ENCODE measurements around the gene CNGB1. TPM values are rescaled to one million over a fixed set of nuclear protein-coding genes. Genes with fewer than 3 reads are reported as not detected.

The CNGB1 gene
- total and polyA plus RNA-seq, 4 donors, result under 0.01 TPM; not detected in 2

- TF ChIP-seq YY1 (IDR thresholded peaks at IDR 0.05) (no peak), RXRA (IDR thresholded peaks at IDR 0.05) (no peak)
- WGBS, result 98% methylated on average over 1 of the region's 1 CpG
- no peaks in the 10 kb centered on the region for H3K36me3 ChIP-seq (ENCODE audit: control insufficient read depth in 4 of 4, insufficient read depth in 3 of 4, low read depth in 1 of 4, low read length in 3 of 4)
- H3K9me3 ChIP-seq (ENCODE audit: control insufficient read depth in 4 of 4, low read length in 3 of 4), result no peaks in the 10 kb centered on the region
- H3K4me1 ChIP-seq (ENCODE audit: control insufficient read depth in 4 of 4, insufficient read depth in 4 of 4, low read length in 3 of 4), result no peaks in the 10 kb centered on the region
- no peaks in the 10 kb centered on the region for H3K27me3 ChIP-seq (ENCODE audit: control insufficient read depth in 4 of 4, insufficient read depth in 4 of 4, low read length in 3 of 4)
- H3K27ac ChIP-seq (ENCODE audit: low read depth in 1 of 2, low read length in 2 of 2), result no peak overlapping the region
- H3K4me3 ChIP-seq (ENCODE audit: low read depth in 1 of 3, low read length in 3 of 3), result no peak overlapping the region
- H3K9ac ChIP-seq (ENCODE audit: low read depth in 1 of 2, low read length in 2 of 2), result no peak overlapping the region
- DNase-seq (ENCODE audit: low spot score), result no peak
These were observed 17.1 kb downstream of the CNGB1 start for GRCh38 chr16:57953857-57954256.

- no peak for DNase-seq (ENCODE audit: low spot score)
- H3K9me3 ChIP-seq (ENCODE audit: control insufficient read depth in 4 of 4, low read length in 3 of 4), result no peaks in the 10 kb centered on the region
- no peak overlapping the region for H3K9ac ChIP-seq (ENCODE audit: low read depth in 1 of 2, low read length in 2 of 2)
- H3K36me3 ChIP-seq (ENCODE audit: control insufficient read depth in 4 of 4, insufficient read depth in 3 of 4, low read depth in 1 of 4, low read length in 3 of 4), result no peaks in the 10 kb centered on the region
- TF ChIP-seq HNF4G (IDR thresholded peaks at IDR 0.05) (no peak), MAX (IDR thresholded peaks at IDR 0.05) (no peak), REST (IDR thresholded peaks at IDR 0.05) (no peak), RXRA (IDR thresholded peaks at IDR 0.05) (peak; percentile 70), TAF1 (conservative IDR thresholded peaks at IDR 0.05) (no peak), CTCF (IDR thresholded peaks at IDR 0.05; ENCODE audit: low read depth, low read length, missing input control) (no peak), HNF4A (conservative IDR thresholded peaks at IDR 0.05) (peak; percentile 30 to 46), FOXA2 (IDR thresholded peaks at IDR 0.05) (no peak)
- H3K27me3 ChIP-seq (ENCODE audit: control insufficient read depth in 4 of 4, insufficient read depth in 4 of 4, low read length in 3 of 4), result no peaks in the 10 kb centered on the region
- no peak overlapping the region for H3K4me3 ChIP-seq (ENCODE audit: low read depth in 1 of 3, low read length in 3 of 3)
- WGBS, result 48% methylated on average over 9 of the region's 9 CpGs
- H3K27ac ChIP-seq (ENCODE audit: low read depth in 1 of 2, low read length in 2 of 2), result no peak overlapping the region
- H3K4me1 ChIP-seq (ENCODE audit: control insufficient read depth in 4 of 4, insufficient read depth in 4 of 4, low read length in 3 of 4), result no peaks in the 10 kb centered on the region
These were observed 18.0 kb downstream of the CNGB1 start for GRCh38 chr16:57952909-57953308.

GRCh38 chr16:57951204-57951960 lies 19.5 kb downstream of the CNGB1 start:
- Histone ChIP-seq H3K27me3 (ENCODE audit: control insufficient read depth in 4 of 4, insufficient read depth in 4 of 4, low read length in 3 of 4) (no peaks in the 10 kb centered on the region), H3K9me3 (ENCODE audit: control insufficient read depth in 4 of 4, low read length in 3 of 4) (no peaks in the 10 kb centered on the region), H3K36me3 (ENCODE audit: control insufficient read depth in 4 of 4, insufficient read depth in 3 of 4, low read depth in 1 of 4, low read length in 3 of 4) (no peaks in the 10 kb centered on the region), H3K27ac (ENCODE audit: low read depth in 1 of 2, low read length in 2 of 2) (no peak overlapping the region), H3K4me3 (ENCODE audit: low read depth in 1 of 3, low read length in 3 of 3) (no peak overlapping the region), H3K4me1 (ENCODE audit: control insufficient read depth in 4 of 4, insufficient read depth in 4 of 4, low read length in 3 of 4) (no peaks in the 10 kb centered on the region), H3K9ac (ENCODE audit: low read depth in 1 of 2, low read length in 2 of 2) (no peak overlapping the region)
- WGBS, result 90% methylated on average over 7 of the region's 7 CpGs
- no peak for DNase-seq (ENCODE audit: low spot score)
- TF ChIP-seq CTCF (IDR thresholded peaks at IDR 0.05; ENCODE audit: low read depth, low read length, missing input control), result no peak
- TF ChIP-seq ZBTB33 (IDR thresholded peaks at IDR 0.05), result no peak
- TF ChIP-seq SP1 (IDR thresholded peaks at IDR 0.05), result no peak
- TF ChIP-seq YY1 (IDR thresholded peaks at IDR 0.05), result no peak
- TF ChIP-seq HNF4A (conservative IDR thresholded peaks at IDR 0.05), result no peak
- no peak for TF ChIP-seq EGR1 (IDR thresholded peaks at IDR 0.05; ENCODE audit: low read depth in 2 of 2)

All from liver (tissue), 9 donors.